Central memory CD8-positive, alpha-beta T cell (primary cell): ENCODE results near the gene LRP1B.
"Not testable (repeated sequence)": the region's sequence is repeated elsewhere in the genome, so short reads cannot be mapped to it uniquely, and the experiment has no call there.

Experiments used
- ATAC-seq: fragments of 150-1000 bp; cut with Tn5 transposase; replicated peaks from 2 replicates; pipeline ENCODE4 v1.10.0; 2022; ENCODE audit warnings: mild to moderate bottlenecking, moderate FRiP score, moderate number of reproducible peaks; ENCODE audit not compliant: poor library complexity, severe bottlenecking; ENCODE audit errors: extremely low read depth
- DNase-seq, 2 donors: peaks; one replicate each; pipeline ENCODE4 v3.0.0; 2021; ENCODE audit warnings: low spot score in 2 of 2
- H3K27ac Mint-ChIP-seq: one replicate; pipeline ENCODE4 v1.8.0; 2022; ENCODE audit warnings: low read depth, mild to moderate bottlenecking, moderate library complexity, mixed read lengths
- H3K27me3 Mint-ChIP-seq: one replicate; pipeline ENCODE4 v1.8.0; 2022; ENCODE audit warnings: mixed read lengths
- H3K36me3 Mint-ChIP-seq: one replicate; pipeline ENCODE4 v1.8.0; 2022; ENCODE audit warnings: mild to moderate bottlenecking, moderate library complexity, mixed read lengths; ENCODE audit not compliant: insufficient read depth
- H3K4me1 Mint-ChIP-seq: one replicate; pipeline ENCODE4 v1.8.0; 2022; ENCODE audit warnings: mixed read lengths
- H3K4me3 Mint-ChIP-seq: one replicate; pipeline ENCODE4 v1.8.0; 2022; ENCODE audit warnings: mild to moderate bottlenecking, moderate library complexity, mixed read lengths
- H3K9me3 Mint-ChIP-seq: one replicate; pipeline ENCODE4 v1.8.0; 2022; ENCODE audit warnings: mixed read lengths

Gene LRP1B

DNA sequence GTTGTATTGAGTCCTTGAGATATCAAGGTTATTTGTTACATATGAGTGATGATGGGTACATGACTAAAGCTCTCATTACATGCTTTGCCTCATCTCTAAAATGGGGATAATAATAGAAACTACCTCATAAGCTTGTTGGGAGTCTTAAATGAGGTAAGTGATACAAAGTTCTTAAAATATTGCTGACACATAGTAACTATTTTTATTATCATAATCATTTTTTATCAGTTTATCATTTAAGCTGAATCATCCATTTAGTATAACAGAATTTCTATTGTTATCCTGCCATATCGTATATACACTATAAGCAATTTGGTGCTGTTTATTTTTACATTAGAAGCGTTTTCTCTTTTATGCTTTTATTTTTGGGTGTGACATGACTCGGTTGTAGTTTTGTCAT, 871.1 kb downstream of the LRP1B start:
- no peaks in the 10 kb centered on the region for H3K4me1 Mint-ChIP-seq
- no peak overlapping the region for H3K27ac Mint-ChIP-seq
- DNase-seq: no peak
- no peaks in the 10 kb centered on the region for H3K27me3 Mint-ChIP-seq
- peaks cover 6% of the 10 kb centered on the region for H3K9me3 Mint-ChIP-seq
- no peak overlapping the region for H3K4me3 Mint-ChIP-seq
- ATAC-seq: no peak
- no peaks in the 10 kb centered on the region for H3K36me3 Mint-ChIP-seq

DNA sequence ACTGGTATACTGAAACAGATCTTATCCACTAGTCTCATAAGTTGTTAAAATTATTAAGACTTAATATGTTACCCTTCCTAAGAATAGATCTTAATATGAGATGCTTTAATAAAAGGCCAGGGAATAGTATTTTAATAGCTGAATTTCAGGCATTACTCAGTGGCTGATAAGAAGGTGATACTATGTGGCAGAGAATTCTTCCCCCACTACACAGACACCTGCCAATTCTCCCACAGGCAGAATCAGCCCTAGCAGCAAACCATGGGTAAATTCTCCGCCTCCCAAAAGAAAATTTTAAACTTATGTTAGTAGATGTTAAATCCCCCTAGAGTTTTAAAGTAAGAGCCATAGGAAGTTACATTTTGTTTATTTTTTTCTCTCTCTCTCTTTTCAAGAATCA, 888.8 kb downstream of the LRP1B start:
- ATAC-seq (no peak), DNase-seq (no peak)
- Mint-ChIP-seq H3K27ac (no peak overlapping the region), H3K27me3 (no peaks in the 10 kb centered on the region), H3K9me3 (peaks cover 11% of the 10 kb centered on the region), H3K4me3 (no peak overlapping the region), H3K36me3 (no peaks in the 10 kb centered on the region), H3K4me1 (no peaks in the 10 kb centered on the region)

- Mint-ChIP-seq H3K27me3 (no peaks in the 10 kb centered on the region), H3K27ac (no peak overlapping the region), H3K4me3 (no peak overlapping the region), H3K9me3 (peaks cover 25% of the 10 kb centered on the region), H3K36me3 (no peaks in the 10 kb centered on the region), H3K4me1 (no peaks in the 10 kb centered on the region)
- ATAC-seq (no peak), DNase-seq (no peak)
These were observed 904.3 kb downstream of the LRP1B start for GRCh38 chr2:141226560-141226959.

DNA sequence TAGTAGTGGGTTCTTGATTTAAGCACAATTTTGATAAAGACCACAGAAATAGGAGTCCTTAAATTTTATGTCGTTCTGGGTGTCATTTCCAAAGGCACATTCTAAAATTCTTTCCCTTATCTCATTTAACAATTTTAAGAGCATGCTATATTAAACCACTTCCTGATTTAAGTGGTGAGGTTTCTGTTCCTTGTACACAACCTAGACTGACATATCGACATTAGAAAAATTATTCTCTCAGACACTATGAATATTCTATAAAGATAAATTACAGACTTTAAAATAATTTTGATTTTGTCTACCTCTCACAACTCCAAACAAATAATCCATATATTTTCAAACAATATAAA, 923.8 kb downstream of the LRP1B start:
- ATAC-seq: no peak
- Mint-ChIP-seq H3K4me1 (no peaks in the 10 kb centered on the region), H3K9me3 (peaks cover 25% of the 10 kb centered on the region), H3K36me3 (no peaks in the 10 kb centered on the region), H3K4me3 (no peak overlapping the region), H3K27me3 (no peaks in the 10 kb centered on the region), H3K27ac (no peak overlapping the region)
- no peak for DNase-seq

- no peak overlapping the region for H3K4me3 Mint-ChIP-seq
- no peak for DNase-seq
- H3K4me1 Mint-ChIP-seq: no peaks in the 10 kb centered on the region
- H3K9me3 Mint-ChIP-seq: peaks cover 37% of the 10 kb centered on the region
- no peak for ATAC-seq
- no peaks in the 10 kb centered on the region for H3K36me3 Mint-ChIP-seq
- H3K27ac Mint-ChIP-seq: no peak overlapping the region
- H3K27me3 Mint-ChIP-seq: no peaks in the 10 kb centered on the region
These were observed 929.7 kb downstream of the LRP1B start for GRCh38 chr2:141201016-141201565.

- Mint-ChIP-seq H3K9me3 (peaks cover 37% of the 10 kb centered on the region), H3K27ac (no peak overlapping the region), H3K36me3 (no peaks in the 10 kb centered on the region), H3K4me3 (no peak overlapping the region), H3K27me3 (no peaks in the 10 kb centered on the region), H3K4me1 (no peaks in the 10 kb centered on the region)
- ATAC-seq (no peak), DNase-seq (no peak)
These were observed 930.6 kb downstream of the LRP1B start for GRCh38 chr2:141200191-141200590.

DNA sequence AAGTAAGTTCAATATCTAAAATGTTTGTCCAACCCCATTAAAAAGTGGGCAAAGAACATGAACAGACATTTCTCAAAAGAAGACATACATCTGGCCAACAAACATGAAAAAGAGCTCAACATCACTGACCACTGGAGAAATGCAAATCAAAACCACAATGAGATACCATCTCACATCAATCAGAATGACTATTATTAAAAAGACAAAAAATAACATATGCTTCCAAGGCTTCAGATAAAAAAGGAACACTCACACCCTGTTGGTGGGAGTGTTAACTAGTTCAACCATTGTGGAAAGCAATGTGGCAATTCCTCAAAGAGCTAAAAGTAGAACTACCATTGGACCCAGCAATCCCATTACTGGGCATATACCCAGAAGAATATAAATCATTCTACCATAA, 931.1 kb downstream of the LRP1B start:
- ATAC-seq (no peak), DNase-seq (no peak)
- Mint-ChIP-seq H3K27me3 (no peaks in the 10 kb centered on the region), H3K36me3 (no peaks in the 10 kb centered on the region), H3K27ac (no peak overlapping the region), H3K4me1 (no peaks in the 10 kb centered on the region), H3K9me3 (peaks cover 37% of the 10 kb centered on the region), H3K4me3 (no peak overlapping the region)

DNA sequence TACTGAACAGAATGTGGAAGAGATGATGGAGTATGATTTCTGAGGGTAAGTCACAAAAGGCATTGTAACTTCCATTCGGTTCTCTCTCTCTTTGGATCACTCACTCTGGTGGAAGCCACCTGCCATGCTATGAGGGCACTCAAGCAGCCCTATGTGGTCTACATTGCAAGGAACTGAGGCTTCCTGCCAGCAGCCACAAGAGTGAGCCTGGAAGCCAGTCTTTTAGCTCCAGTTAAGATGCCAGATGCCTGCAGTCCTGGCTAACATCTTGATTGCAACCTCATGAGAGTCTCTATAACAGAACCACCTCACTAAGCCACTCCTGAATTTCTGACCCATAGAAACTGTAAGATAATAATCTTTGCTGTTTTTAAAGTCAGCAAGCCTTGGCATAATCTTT, 935.7 kb downstream of the LRP1B start:
- H3K36me3 Mint-ChIP-seq: no peaks in the 10 kb centered on the region
- no peak for ATAC-seq
- H3K4me1 Mint-ChIP-seq: no peaks in the 10 kb centered on the region
- no peak overlapping the region for H3K27ac Mint-ChIP-seq
- H3K4me3 Mint-ChIP-seq: no peak overlapping the region
- no peaks in the 10 kb centered on the region for H3K27me3 Mint-ChIP-seq
- no peak for DNase-seq
- H3K9me3 Mint-ChIP-seq: peaks cover 41% of the 10 kb centered on the region

- Mint-ChIP-seq H3K36me3 (no peaks in the 10 kb centered on the region), H3K4me1 (no peaks in the 10 kb centered on the region), H3K27me3 (no peaks in the 10 kb centered on the region), H3K27ac (no peak overlapping the region), H3K9me3 (peaks cover 20% of the 10 kb centered on the region), H3K4me3 (no peak overlapping the region)
- no peak for ATAC-seq
- no peak for DNase-seq
These were observed 943.8 kb downstream of the LRP1B start for GRCh38 chr2:141187075-141187439.

DNA sequence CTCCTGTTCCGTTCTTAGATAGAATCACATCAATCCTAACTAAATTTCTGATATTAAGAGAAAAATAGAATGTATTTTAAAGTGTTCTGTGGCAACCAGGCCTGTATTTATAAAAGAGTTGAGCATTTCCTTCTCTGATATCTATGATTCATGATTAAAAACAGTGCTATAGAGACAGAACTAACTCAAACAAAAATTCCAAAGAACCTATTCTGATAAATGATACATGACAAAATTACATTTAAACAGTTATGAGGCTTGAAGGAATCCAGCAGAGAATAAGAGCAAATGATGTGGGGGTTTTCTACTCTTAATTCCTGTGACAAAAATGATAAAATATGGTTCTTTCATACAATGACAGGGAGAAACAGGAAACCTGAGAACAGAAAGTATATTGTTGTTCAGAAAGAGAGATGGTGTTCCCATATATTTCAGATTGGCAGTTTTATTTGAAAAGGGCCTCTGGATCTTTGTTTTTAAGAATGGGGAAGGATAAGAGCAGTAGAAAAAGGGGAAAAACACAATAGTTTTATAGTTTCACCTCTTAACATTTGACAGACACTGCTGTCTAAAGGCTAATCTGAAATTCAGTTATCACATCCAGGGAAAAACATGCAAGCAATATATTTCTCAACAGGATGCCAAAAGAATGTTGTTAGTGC, 944.3 kb downstream of the LRP1B start:
- H3K4me1 Mint-ChIP-seq: no peaks in the 10 kb centered on the region
- no peak overlapping the region for H3K4me3 Mint-ChIP-seq
- H3K27ac Mint-ChIP-seq: no peak overlapping the region
- DNase-seq (no peak), ATAC-seq (no peak)
- peaks cover 20% of the 10 kb centered on the region for H3K9me3 Mint-ChIP-seq
- H3K36me3 Mint-ChIP-seq: no peaks in the 10 kb centered on the region
- no peaks in the 10 kb centered on the region for H3K27me3 Mint-ChIP-seq

DNA sequence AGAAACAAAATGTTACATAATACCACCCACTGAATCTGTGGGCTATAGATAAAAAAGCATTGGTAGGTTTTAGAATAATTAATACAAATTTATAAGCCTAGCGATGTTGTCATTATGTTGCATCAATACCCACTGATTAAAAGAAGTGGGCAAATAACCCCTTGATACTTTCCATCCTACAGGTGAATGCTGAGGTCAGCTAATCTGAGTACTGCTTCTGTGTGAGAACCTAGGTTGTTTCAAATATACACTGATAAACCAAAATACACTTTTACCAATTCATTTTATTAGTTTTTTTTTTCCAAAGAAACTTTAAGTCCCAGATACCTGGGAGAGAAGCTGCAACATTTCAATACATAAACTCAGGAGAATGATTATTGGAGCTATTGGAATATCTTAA, 948.6 kb downstream of the LRP1B start:
- ATAC-seq (no peak), DNase-seq (no peak)
- Mint-ChIP-seq H3K4me3 (no peak overlapping the region), H3K4me1 (no peaks in the 10 kb centered on the region), H3K27ac (no peak overlapping the region), H3K9me3 (peaks cover 12% of the 10 kb centered on the region), H3K27me3 (no peaks in the 10 kb centered on the region), H3K36me3 (no peaks in the 10 kb centered on the region)

GRCh38 chr2:141169117-141169516, 961.7 kb downstream of the LRP1B start:
- not testable (repeated sequence) for ATAC-seq, H3K4me1 Mint-ChIP-seq, H3K36me3 Mint-ChIP-seq, H3K4me3 Mint-ChIP-seq, DNase-seq, H3K27me3 Mint-ChIP-seq, H3K27ac Mint-ChIP-seq
- peaks cover 11% of the 10 kb centered on the region for H3K9me3 Mint-ChIP-seq

GRCh38 chr2:141162314-141162713, 968.5 kb downstream of the LRP1B start:
- H3K4me3 Mint-ChIP-seq: no peak overlapping the region
- DNase-seq: no peak
- H3K4me1 Mint-ChIP-seq: no peaks in the 10 kb centered on the region
- ATAC-seq: no peak
- H3K27ac Mint-ChIP-seq: no peak overlapping the region
- no peaks in the 10 kb centered on the region for H3K27me3 Mint-ChIP-seq
- H3K9me3 Mint-ChIP-seq: peaks cover 12% of the 10 kb centered on the region
- H3K36me3 Mint-ChIP-seq: peaks cover 1% of the 10 kb centered on the region
